Measurements from ENCODE around the gene LCK.

- TF ChIP-seq CTCF (IDR thresholded peaks at IDR 0.05) (no peak), HMGXB4 (CRISPR knock-in tag; IDR thresholded peaks at IDR 0.05) (no peak), ATF2 (CRISPR knock-in tag; IDR thresholded peaks at IDR 0.05; ENCODE audit: borderline replicate concordance, low read depth) (no peak), FOXP1 (CRISPR knock-in tag; IDR thresholded peaks at IDR 0.05; ENCODE audit: borderline replicate concordance) (no peak), MAX (CRISPR knock-in tag; IDR thresholded peaks at IDR 0.05) (no peak), ZBTB43 (CRISPR knock-in tag; IDR thresholded peaks at IDR 0.05) (no peak), CBFB (CRISPR knock-in tag; IDR thresholded peaks at IDR 0.05; ENCODE audit: low read depth) (no peak), ZBTB21 (CRISPR knock-in tag; IDR thresholded peaks at IDR 0.05; ENCODE audit: borderline replicate concordance) (no peak), ETV6 (CRISPR knock-in tag; IDR thresholded peaks at IDR 0.05) (no peak)
Measured at GRCh38 chr1:32257227-32257508, 6.1 kb downstream of the LCK start.
